Measurements from ENCODE around the gene BSCL2.
"Not testable (repeated sequence)": the region's sequence is repeated elsewhere in the genome, so short reads cannot be mapped to it uniquely, and the experiment has no call there.

BSCL2 gene

GRCh38 chr11:62688491-62688890 lies 18.7 kb downstream of the BSCL2 start:
- no peak for DNase-seq (ENCODE audit: low read depth in 2 of 2, low spot score in 1 of 2)

GRCh38 chr11:62687508-62688396 lies 19.5 kb downstream of the BSCL2 start:
- no peak for DNase-seq (ENCODE audit: low read depth in 2 of 2, low spot score in 1 of 2)

GRCh38 chr11:62682518-62682917 lies 24.7 kb downstream of the BSCL2 start:
- DNase-seq (ENCODE audit: low read depth in 2 of 2, low spot score in 1 of 2) = no peak

GRCh38 chr11:62680825-62681240 lies 26.4 kb downstream of the BSCL2 start:
- no peak for DNase-seq (ENCODE audit: low read depth in 2 of 2, low spot score in 1 of 2)

GRCh38 chr11:62678770-62679696 lies 28.2 kb downstream of the BSCL2 start, which contains the start of gene UBXN1:
TSS of gene UBXN1 (minus strand) at chr11:62679073. CDS start at chr11:62678923, 150 bp downstream.
- peak; percentile 75 to 79 for DNase-seq (ENCODE audit: low read depth in 2 of 2, low spot score in 1 of 2)

- DNase-seq (ENCODE audit: low read depth in 2 of 2, low spot score in 1 of 2) = no peak
Observed at GRCh38 chr11:62678433-62678769, 28.8 kb downstream of the BSCL2 start.

GRCh38 chr11:62677714-62678113 lies 29.5 kb downstream of the BSCL2 start:
- no peak for DNase-seq (ENCODE audit: low read depth in 2 of 2, low spot score in 1 of 2)

- DNase-seq (ENCODE audit: low read depth in 2 of 2, low spot score in 1 of 2) = no peak
Observed at GRCh38 chr11:62677156-62677555, 30.1 kb downstream of the BSCL2 start.

GRCh38 chr11:62676698-62677097 lies 30.5 kb downstream of the BSCL2 start:
- DNase-seq (ENCODE audit: low read depth in 2 of 2, low spot score in 1 of 2) = no peak

GRCh38 chr11:62675415-62675814 lies 31.8 kb downstream of the BSCL2 start:
- not testable (repeated sequence) for DNase-seq (ENCODE audit: low read depth in 2 of 2, low spot score in 1 of 2)

- DNase-seq (ENCODE audit: low read depth in 2 of 2, low spot score in 1 of 2) = no peak
Observed at GRCh38 chr11:62673196-62673525, 34.1 kb downstream of the BSCL2 start.

GRCh38 chr11:62671608-62672389 lies 35.4 kb downstream of the BSCL2 start, which contains the start of the genes LBHD1 and UQCC3:
TSS of gene LBHD1 (minus strand) at chr11:62672267. CDS start at chr11:62670031, 2,236 bp downstream.
TSS of gene UQCC3 (plus strand) at chr11:62671673. CDS start at chr11:62671746, 73 bp downstream.
- peak; percentile 53 to 67 for DNase-seq (ENCODE audit: low read depth in 2 of 2, low spot score in 1 of 2)

GRCh38 chr11:62671236-62671607 lies 36.0 kb downstream of the BSCL2 start:
- no peak for DNase-seq (ENCODE audit: low read depth in 2 of 2, low spot score in 1 of 2)

- DNase-seq (ENCODE audit: low read depth in 2 of 2, low spot score in 1 of 2) = no peak
Observed at GRCh38 chr11:62669420-62670161, 37.6 kb downstream of the BSCL2 start.

- no peak for DNase-seq (ENCODE audit: low read depth in 2 of 2, low spot score in 1 of 2)
Observed at GRCh38 chr11:62667460-62667859, 39.8 kb downstream of the BSCL2 start.

- no peak for DNase-seq (ENCODE audit: low read depth in 2 of 2, low spot score in 1 of 2)
Observed at GRCh38 chr11:62666259-62666926, 40.8 kb downstream of the BSCL2 start.

GRCh38 chr11:62665599-62666258 lies 41.5 kb downstream of the BSCL2 start:
- peak in 1 of 2 donors; percentile 64 for DNase-seq (ENCODE audit: low read depth in 2 of 2, low spot score in 1 of 2)

- peak; percentile 91 to 92 for DNase-seq (ENCODE audit: low read depth in 2 of 2, low spot score in 1 of 2)
Observed at GRCh38 chr11:62665075-62665598, 42.1 kb downstream of the BSCL2 start, which contains the start of the genes C11orf98 and CSKMT. TSS of gene C11orf98 (minus strand) at chr11:62665210. CDS start at chr11:62665169, 41 bp downstream. TSS of gene CSKMT (plus strand) at chr11:62665312. CDS start at chr11:62665880, 568 bp downstream.

Measured in stimulated activated CD8-positive, alpha-beta memory T cell treated with anti-CD3 and anti-CD28 coated beads, Interleukin-4, amount 100 ng/mL, for 4 hours (primary cell).